ENCODE data around the gene IER3IP1. TPM values are rescaled to one million over a fixed set of nuclear protein-coding genes. Genes with fewer than 3 reads are reported as not detected.

The IER3IP1 gene
- total RNA-seq, result 22.2 and 24.5 TPM in 2 replicates

GRCh38 chr18:47175898-47176575 lies at the start of gene IER3IP1:
Gene IER3IP1 (minus strand): TSS chr18:47176364. CDS start chr18:47176277, 87 bp downstream.

GRCh38 chr18:47150029-47150823 lies 25.9 kb downstream of the IER3IP1 start, which contains the start of gene HDHD2:
Gene HDHD2 (minus strand): TSS chr18:47150500. CDS start chr18:47136439, 14,061 bp downstream.

Other genes starting within 250 kb of the IER3IP1 start
- gene ELOA2, start 140.7 kb downstream of the IER3IP1 start, total RNA-seq, result not detected in 2 replicates
- gene HDHD2, start 25.9 kb downstream of the IER3IP1 start, total RNA-seq, result 9.2 and 16.2 TPM in 2 replicates
- not detected in 2 replicates for gene SKOR2, start 75.3 kb upstream of the IER3IP1 start, total RNA-seq

All from cardiac atrium fibroblast (primary cell).